Hepatocyte (in vitro differentiated cells): Measurements from ENCODE around the gene RAB11FIP2. TPM values are rescaled to one million over a fixed set of nuclear protein-coding genes. Genes with fewer than 3 reads are reported as not detected.

Experiments used
- DNase-seq: peaks from one replicate; pipeline ENCODE4 v3.0.0-alpha.2; 2016; ENCODE audit warnings: low spot score
- H2AFZ ChIP-seq: fragments of 200-600 bp; sonication (generic); 2 replicates; pipeline ENCODE4 v1.6.0; 2016; ENCODE audit warnings: antibody characterized with exemption, mild to moderate bottlenecking
- H3K27ac ChIP-seq: fragments of 200-600 bp; sonication (generic); 2 replicates; pipeline ENCODE4 v1.5.1; 2016; ENCODE audit warnings: mild to moderate bottlenecking
- H3K27me3 ChIP-seq: fragments of 200-600 bp; sonication (generic); 2 replicates; pipeline ENCODE4 v1.6.1; 2016
- H3K36me3 ChIP-seq: fragments of 200-600 bp; sonication (generic); replicated peaks from 2 replicates; pipeline ENCODE4 v1.5.1; 2016; ENCODE audit warnings: low read depth; ENCODE audit not compliant: insufficient read depth
- H3K4me1 ChIP-seq: fragments of 200-600 bp; sonication (generic); 2 replicates; pipeline ENCODE4 v1.5.1; 2016; ENCODE audit warnings: mild to moderate bottlenecking, moderate library complexity; ENCODE audit not compliant: insufficient read depth
- H3K4me2 ChIP-seq: fragments of 200-600 bp; sonication (generic); 2 replicates; pipeline ENCODE4 v1.6.0; 2016
- H3K4me3 ChIP-seq: fragments of 200-600 bp; sonication (generic); 2 replicates; pipeline ENCODE4 v1.5.1; 2016; ENCODE audit warnings: mild to moderate bottlenecking
- H3K79me2 ChIP-seq: fragments of 200-600 bp; sonication (generic); 2 replicates; pipeline ENCODE4 v1.6.0; 2017; ENCODE audit warnings: mild to moderate bottlenecking
- H3K9me2 ChIP-seq: fragments of 200-600 bp; sonication (generic); replicated peaks from 2 replicates; pipeline ENCODE4 v1.6.0; 2017; ENCODE audit warnings: mild to moderate bottlenecking; ENCODE audit not compliant: insufficient read depth
- H3K9me3 ChIP-seq: fragments of 200-600 bp; sonication (generic); 2 replicates; pipeline ENCODE4 v1.5.1; 2016; ENCODE audit warnings: low read depth, mild to moderate bottlenecking
- H4K20me1 ChIP-seq: fragments of 200-600 bp; sonication (generic); 2 replicates; pipeline ENCODE4 v1.6.0; 2016; ENCODE audit warnings: mild to moderate bottlenecking; ENCODE audit not compliant: insufficient read depth, poor library complexity, severe bottlenecking
- CTCF ChIP-seq: fragments of 200-600 bp; sonication (generic); IDR thresholded peaks from 2 replicates; pipeline ENCODE4 v1.5.1; 2016; ENCODE audit warnings: antibody characterized with exemption, mild to moderate bottlenecking; ENCODE audit not compliant: poor library complexity
- EZH2 ChIP-seq: fragments of 200-600 bp; sonication (generic); IDR thresholded peaks from 2 replicates; pipeline ENCODE4 v1.6.1; 2016; ENCODE audit warnings: antibody characterized with exemption, mild to moderate bottlenecking, borderline replicate concordance
- EZH2phosphoT487 ChIP-seq: fragments of 200-600 bp; sonication (generic); IDR thresholded peaks from one replicate; pipeline ENCODE4 v1.6.1; 2018; ENCODE audit warnings: antibody characterized with exemption, mild to moderate bottlenecking, low read depth, moderate library complexity; ENCODE audit not compliant: unreplicated experiment, severe bottlenecking
- WGBS: methylation state at CpG from one replicate; pipeline ENCODE4 v1.1.6; 2016; ENCODE audit warnings: low lambda C conversion rate; ENCODE audit errors: missing lambda C conversion rate; 5-methylcytosine and 5-hydroxymethylcytosine counted together
- polyA plus RNA-seq: library from polyadenylated mRNA; unstranded; fragments of >200 nt; fragmentation: Nextera tagmentation; extraction: Ambion mirVana; gene quantifications from 2 replicates; pipeline ENCODE4 v1.2.1, GENCODE V29; 2016
- total RNA-seq: library from RNA; depleted of rRNA; stranded (reverse); fragments of >200 nt; gene quantifications from 2 replicates; pipeline ENCODE4 v1.2.3, GENCODE V29; 2014

The RAB11FIP2 gene
- total and polyA plus RNA-seq, 2 experiments from 2014 or later, result 9.7 to 32.5 TPM

- H3K27me3 ChIP-seq, result no peaks in the 10 kb centered on the region
- DNase-seq, result peak; percentile 7
- 74% methylated on average over 4 of the region's 4 CpGs for WGBS
- no peaks in the 10 kb centered on the region for H4K20me1 ChIP-seq
- H3K9me3 ChIP-seq, result no peaks in the 10 kb centered on the region
- no peaks in the 10 kb centered on the region for H3K9me2 ChIP-seq
- no peak overlapping the region for H3K4me3 ChIP-seq
- H3K4me2 ChIP-seq, result peak overlapping the region; percentile 35
- H3K36me3 ChIP-seq, result no peaks in the 10 kb centered on the region
- peaks cover 34% of the 10 kb centered on the region for H3K4me1 ChIP-seq
- no peak overlapping the region for H3K27ac ChIP-seq
- H2AFZ ChIP-seq, result no peak overlapping the region
- TF ChIP-seq EZH2phosphoT487, result no peak
- no peak for TF ChIP-seq CTCF
- TF ChIP-seq EZH2, result no peak
- peaks cover 12% of the 10 kb centered on the region for H3K79me2 ChIP-seq
Observed at GRCh38 chr10:118034791-118035261, 11.9 kb downstream of the RAB11FIP2 start.

GRCh38 chr10:118033905-118034304 is 12.8 kb downstream of the RAB11FIP2 start:
- Histone ChIP-seq H3K9me2 (no peaks in the 10 kb centered on the region), H3K4me3 (no peak overlapping the region), H3K27ac (no peak overlapping the region), H3K27me3 (no peaks in the 10 kb centered on the region), H3K4me2 (no peak overlapping the region), H3K79me2 (peaks cover 12% of the 10 kb centered on the region), H4K20me1 (no peaks in the 10 kb centered on the region), H3K4me1 (peaks cover 28% of the 10 kb centered on the region), H3K9me3 (no peaks in the 10 kb centered on the region), H3K36me3 (no peaks in the 10 kb centered on the region), H2AFZ (no peak overlapping the region)
- DNase-seq, result peak; percentile 26
- WGBS, result 38% methylated on average over 7 of the region's 7 CpGs
- TF ChIP-seq EZH2phosphoT487 (no peak), CTCF (peak; percentile 16), EZH2 (no peak)

GRCh38 chr10:118032564-118032963 is 14.2 kb downstream of the RAB11FIP2 start:
- Histone ChIP-seq H3K27ac (no peak overlapping the region), H4K20me1 (no peaks in the 10 kb centered on the region), H3K9me3 (no peaks in the 10 kb centered on the region), H3K4me1 (peaks cover 28% of the 10 kb centered on the region), H2AFZ (no peak overlapping the region), H3K4me2 (no peak overlapping the region), H3K9me2 (no peaks in the 10 kb centered on the region), H3K4me3 (no peak overlapping the region), H3K79me2 (peaks cover 2% of the 10 kb centered on the region), H3K36me3 (no peaks in the 10 kb centered on the region), H3K27me3 (no peaks in the 10 kb centered on the region)
- 96% methylated on average over 4 of the region's 4 CpGs for WGBS
- TF ChIP-seq CTCF (no peak), EZH2 (no peak), EZH2phosphoT487 (no peak)
- no peak for DNase-seq
